ENCODE measurements around the gene ACTN2. TPM values are rescaled to one million over a fixed set of nuclear protein-coding genes. Genes with fewer than 3 reads are reported as not detected.

Gene ACTN2
- total RNA-seq, 4 donors from 2014 or later, result 0.21 to 1.1 (median 0.65) TPM

- Histone ChIP-seq H3K4me1 (peaks cover 0 to 7% (median 4%) of the 10 kb centered on the region in 4 donors), H3K9me3 (no peaks in the 10 kb centered on the region), H3K27me3 (peaks cover 0 to 11% of the 10 kb centered on the region in 2 donors), H3K27ac (no peak overlapping the region), H3K36me3 (no peaks in the 10 kb centered on the region), H3K4me3 (no peak overlapping the region)
- no peak for DNase-seq (ENCODE audit: low spot score in 2 of 2)
- no peak for TF ChIP-seq EP300 (IDR thresholded peaks at IDR 0.05)
- TF ChIP-seq POLR2A (IDR thresholded peaks at IDR 0.05), result no peak
- TF ChIP-seq CTCF (IDR thresholded peaks at IDR 0.05), result no peak
- WGBS, 2 donors, result 71 to 73% methylated on average over 3 of the region's 3 CpGs
Observed at GRCh38 chr1:236692128-236692527, 5.8 kb downstream of the ACTN2 start.

- TF ChIP-seq CTCF (IDR thresholded peaks at IDR 0.05) (no peak), POLR2A (IDR thresholded peaks at IDR 0.05) (no peak), EP300 (IDR thresholded peaks at IDR 0.05) (no peak)
- no peaks in the 10 kb centered on the region for H3K36me3 ChIP-seq
- 86% methylated on average over 10 of the region's 10 CpGs for WGBS, 2 donors
- no peak for DNase-seq (ENCODE audit: low spot score in 2 of 2)
- no peak overlapping the region for H3K27ac ChIP-seq
- H3K4me1 ChIP-seq, result peaks cover 0 to 1% (median 0%) of the 10 kb centered on the region in 4 donors
- H3K4me3 ChIP-seq, result no peak overlapping the region
- no peaks in the 10 kb centered on the region for H3K9me3 ChIP-seq
- peaks cover 0 to 6% of the 10 kb centered on the region in 2 donors for H3K27me3 ChIP-seq
Observed at GRCh38 chr1:236692742-236693141, 6.4 kb downstream of the ACTN2 start.

GRCh38 chr1:236699366-236699765, 13.1 kb downstream of the ACTN2 start:
- DNase-seq (ENCODE audit: low spot score in 2 of 2), result no peak
- Histone ChIP-seq H3K36me3 (no peaks in the 10 kb centered on the region), H3K4me3 (no peak overlapping the region), H3K27me3 (no peaks in the 10 kb centered on the region), H3K4me1 (no peaks in the 10 kb centered on the region), H3K27ac (no peak overlapping the region), H3K9me3 (no peaks in the 10 kb centered on the region)
- no peak for TF ChIP-seq POLR2A (IDR thresholded peaks at IDR 0.05)
- TF ChIP-seq CTCF (IDR thresholded peaks at IDR 0.05), result no peak
- TF ChIP-seq EP300 (IDR thresholded peaks at IDR 0.05), result no peak
- 64 to 76% methylated on average over 6 of the region's 6 CpGs for WGBS, 2 donors

- whole genome bisulfite sequencing, 2 donors, result 58 to 67% methylated on average over 2 of the region's 2 CpGs
- H3K9me3 ChIP-seq, result no peaks in the 10 kb centered on the region
- no peaks in the 10 kb centered on the region for H3K36me3 ChIP-seq
- H3K27me3 ChIP-seq, result no peaks in the 10 kb centered on the region
- H3K4me1 ChIP-seq, result no peaks in the 10 kb centered on the region
- no peak overlapping the region for H3K27ac ChIP-seq
- H3K4me3 ChIP-seq, result no peak overlapping the region
- TF ChIP-seq EP300 (IDR thresholded peaks at IDR 0.05) (no peak), POLR2A (IDR thresholded peaks at IDR 0.05) (no peak), CTCF (IDR thresholded peaks at IDR 0.05) (no peak)
- DNase-seq (ENCODE audit: low spot score in 2 of 2), result no peak
Observed at GRCh38 chr1:236700903-236701302, 14.6 kb downstream of the ACTN2 start.

- WGBS, 2 donors, result 86 to 87% methylated on average over 3 of the region's 3 CpGs
- no peaks in the 10 kb centered on the region for H3K4me1 ChIP-seq
- no peaks in the 10 kb centered on the region for H3K27me3 ChIP-seq
- TF ChIP-seq EP300 (IDR thresholded peaks at IDR 0.05), result no peak
- no peak overlapping the region for H3K27ac ChIP-seq
- H3K4me3 ChIP-seq, result no peak overlapping the region
- DNase-seq (ENCODE audit: low spot score in 2 of 2), result no peak
- no peaks in the 10 kb centered on the region for H3K9me3 ChIP-seq
- H3K36me3 ChIP-seq, result no peaks in the 10 kb centered on the region
Observed at GRCh38 chr1:236701782-236702181, 15.5 kb downstream of the ACTN2 start.

Data from tibial nerve (tissue), 4 donors.